NCI-H2196 treated with DMSO at 0.1 percent for 48 hours (cell line): ENCODE results near the gene CBFA2T3.

ENCODE experiments used
- DNase-seq: peaks from one replicate; lab custom pipeline; 2025; ENCODE audit not compliant: unreplicated experiment; lab: John Stamatoyannopoulos, UW

The CBFA2T3 gene

GRCh38 chr16:88880226-88881006 lies 96.6 kb downstream of the CBFA2T3 start:
- DNase-seq, result no peak

- DNase-seq, result no peak
These were observed 97.3 kb downstream of the CBFA2T3 start for GRCh38 chr16:88879788-88880055.

- no peak for DNase-seq
These were observed 97.8 kb downstream of the CBFA2T3 start for GRCh38 chr16:88878967-88879787.

- DNase-seq, result no peak
These were observed 98.7 kb downstream of the CBFA2T3 start for GRCh38 chr16:88878356-88878755.

- no peak for DNase-seq
These were observed 99.3 kb downstream of the CBFA2T3 start for GRCh38 chr16:88877564-88878289.

- DNase-seq, result no peak
These were observed 100.0 kb downstream of the CBFA2T3 start for GRCh38 chr16:88876942-88877526.

GRCh38 chr16:88875703-88876234 lies 101.2 kb downstream of the CBFA2T3 start:
- no peak for DNase-seq

GRCh38 chr16:88874938-88875599 lies 101.9 kb downstream of the CBFA2T3 start:
- DNase-seq, result no peak

- no peak for DNase-seq
These were observed 104.2 kb downstream of the CBFA2T3 start for GRCh38 chr16:88872650-88873331.

- DNase-seq, result no peak
These were observed 105.1 kb downstream of the CBFA2T3 start for GRCh38 chr16:88871730-88872416.

- DNase-seq, result no peak
These were observed 105.7 kb downstream of the CBFA2T3 start for GRCh38 chr16:88871349-88871702.

GRCh38 chr16:88870608-88871348 lies 106.2 kb downstream of the CBFA2T3 start:
- DNase-seq, result no peak

- no peak for DNase-seq
These were observed 107.4 kb downstream of the CBFA2T3 start for GRCh38 chr16:88869673-88869980.

- no peak for DNase-seq
These were observed 107.9 kb downstream of the CBFA2T3 start for GRCh38 chr16:88868974-88869672.

GRCh38 chr16:88867581-88868246 lies 109.3 kb downstream of the CBFA2T3 start:
- DNase-seq, result no peak

- no peak for DNase-seq
These were observed 110.7 kb downstream of the CBFA2T3 start, which contains the start of gene PABPN1L for GRCh38 chr16:88866151-88866920. PABPN1L (minus strand) TSS chr16:88866660; CDS start chr16:88866606, 54 bp downstream.

- no peak for DNase-seq
These were observed 111.3 kb downstream of the CBFA2T3 start for GRCh38 chr16:88865742-88866141.
